ENCODE measurements around the gene FILIP1.

FILIP1 gene

DNA sequence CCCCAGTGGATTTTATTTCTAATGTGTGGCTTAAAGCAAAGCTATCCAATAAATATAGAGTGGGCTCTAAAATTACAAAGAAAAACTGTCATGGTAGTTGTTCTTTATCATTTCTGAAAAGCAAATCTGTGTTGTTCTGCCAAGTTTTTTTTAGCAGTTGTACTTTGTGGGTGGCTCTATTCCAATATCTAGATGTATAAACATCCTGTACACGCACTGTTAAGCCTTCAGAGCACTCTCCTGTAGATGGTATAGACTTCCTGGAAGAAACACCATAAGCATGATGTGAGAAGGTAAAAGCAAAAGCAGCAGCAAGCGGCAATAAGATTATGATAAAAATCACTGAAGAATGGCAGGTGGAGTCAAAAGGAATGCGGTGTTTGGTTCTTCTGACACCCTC lies 187.5 kb downstream of the FILIP1 start:
- no peak for ATAC-seq

DNA sequence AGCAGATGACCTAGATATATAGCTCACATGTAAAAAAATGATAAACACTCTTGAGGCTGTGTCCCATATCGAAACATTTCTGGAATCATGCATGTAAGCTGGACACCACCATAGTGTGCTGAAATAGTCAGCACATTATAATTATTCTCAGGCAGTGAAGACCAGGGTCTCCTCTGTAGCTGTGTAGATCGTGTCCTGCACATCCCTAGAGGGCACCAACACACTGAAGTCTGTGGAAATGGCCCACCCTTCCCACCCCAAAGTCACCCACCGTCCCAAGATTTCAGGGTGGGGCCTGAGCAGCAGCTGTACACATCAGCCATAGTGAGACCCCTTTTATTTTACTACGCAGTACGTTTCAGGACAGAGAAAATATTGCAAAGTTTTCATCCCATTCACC lies 188.0 kb downstream of the FILIP1 start:
- no peaks in the 10 kb centered on the region for H3K9me3 Mint-ChIP-seq
- H3K4me1 Mint-ChIP-seq, result peaks cover 1% of the 10 kb centered on the region
- peaks cover 10% of the 10 kb centered on the region for H3K27me3 Mint-ChIP-seq
- no peak for ATAC-seq
- H3K27ac Mint-ChIP-seq, result no peak overlapping the region
- H3K36me3 Mint-ChIP-seq, result no peaks in the 10 kb centered on the region
- no peak overlapping the region for H3K4me3 Mint-ChIP-seq

More for the DNA sequence above, 187.5 kb downstream of the FILIP1 start:
- Mint-ChIP-seq H3K9me3 (no peaks in the 10 kb centered on the region), H3K27ac (no peak overlapping the region), H3K36me3 (no peaks in the 10 kb centered on the region), H3K27me3 (peaks cover 10% of the 10 kb centered on the region), H3K4me3 (no peak overlapping the region), H3K4me1 (no peaks in the 10 kb centered on the region)

DNA sequence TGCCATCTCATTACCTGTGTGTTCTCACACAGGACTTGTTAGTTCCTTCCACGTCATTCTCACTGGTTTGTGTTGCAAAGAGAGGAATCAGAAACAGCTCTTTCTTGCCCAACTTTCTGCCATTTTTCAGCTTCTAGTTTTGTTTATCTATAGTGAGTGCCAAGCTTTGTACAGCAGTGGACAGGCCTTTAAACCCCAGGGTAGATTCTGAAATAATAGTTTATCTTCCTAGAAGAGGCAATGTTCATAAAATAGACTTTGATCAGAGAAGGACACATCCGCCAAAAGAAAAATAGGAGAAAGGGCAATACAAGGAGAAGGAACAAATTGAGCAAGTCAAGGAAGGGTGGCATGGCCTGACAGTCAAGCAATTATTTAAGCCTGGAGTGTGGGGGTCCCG lies 191.3 kb downstream of the FILIP1 start:
- ATAC-seq, result no peak
- Mint-ChIP-seq H3K9me3 (no peaks in the 10 kb centered on the region), H3K36me3 (no peaks in the 10 kb centered on the region), H3K27ac (no peak overlapping the region), H3K4me1 (peaks cover 6% of the 10 kb centered on the region), H3K4me3 (no peak overlapping the region), H3K27me3 (peaks cover 10% of the 10 kb centered on the region)

DNA sequence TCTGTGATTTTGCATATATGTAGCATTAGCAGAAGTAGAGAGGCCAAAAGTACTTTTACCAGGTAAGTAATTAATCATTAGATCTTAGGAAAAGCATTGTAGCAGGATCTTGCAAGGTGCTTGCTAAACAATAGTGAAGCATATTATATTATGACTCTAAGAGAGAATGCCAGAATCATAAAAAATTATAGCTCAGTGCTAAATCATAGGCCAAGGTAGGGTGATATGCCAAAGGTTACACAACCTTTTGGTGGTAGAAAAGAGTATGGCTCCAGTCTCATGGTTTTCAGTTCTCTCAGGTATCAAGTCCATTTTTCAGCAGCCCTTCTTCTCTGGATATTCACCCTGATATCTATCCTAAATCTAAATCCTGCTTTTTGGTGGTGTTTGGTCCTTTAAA lies 192.1 kb downstream of the FILIP1 start:
- no peak for ATAC-seq
- peaks cover 6% of the 10 kb centered on the region for H3K4me1 Mint-ChIP-seq
- H3K4me3 Mint-ChIP-seq, result no peak overlapping the region
- peaks cover 10% of the 10 kb centered on the region for H3K27me3 Mint-ChIP-seq
- no peaks in the 10 kb centered on the region for H3K9me3 Mint-ChIP-seq
- H3K27ac Mint-ChIP-seq, result no peak overlapping the region
- no peaks in the 10 kb centered on the region for H3K36me3 Mint-ChIP-seq

DNA sequence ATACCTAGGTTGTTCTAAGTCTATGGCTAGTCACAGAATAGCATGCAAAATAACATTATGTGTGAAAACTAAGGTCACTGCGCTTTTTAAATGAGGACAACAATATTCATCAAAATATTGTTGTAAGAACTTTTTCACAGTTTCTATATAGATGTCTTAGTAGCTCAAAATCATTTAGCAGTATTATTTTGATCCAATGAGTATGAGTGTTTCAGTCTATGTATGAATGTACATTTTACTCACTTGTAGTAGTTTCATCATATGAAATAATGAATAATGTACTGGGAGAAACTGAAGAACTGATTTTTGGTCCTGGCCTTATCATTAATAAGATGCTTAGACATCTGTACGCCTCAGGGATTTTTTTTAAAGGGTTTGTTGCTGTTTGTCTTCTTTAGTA lies 192.5 kb downstream of the FILIP1 start:
- H3K4me1 Mint-ChIP-seq, result peaks cover 6% of the 10 kb centered on the region
- ATAC-seq, result no peak

DNA sequence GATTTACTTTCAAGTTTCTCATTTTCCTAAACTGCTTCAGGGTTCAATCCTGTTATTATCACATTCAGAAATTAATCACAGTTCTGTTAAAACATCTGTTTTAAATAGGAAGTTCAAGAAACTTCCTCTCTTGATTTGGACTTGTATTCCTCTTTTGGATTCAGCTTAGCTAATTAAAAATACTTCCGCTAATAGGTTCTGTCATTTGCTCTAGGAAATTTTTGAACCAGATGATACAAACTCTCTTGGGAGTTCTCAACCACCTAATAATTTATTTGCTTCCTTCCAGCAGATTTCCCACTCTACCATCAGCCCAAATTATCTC lies 193.1 kb downstream of the FILIP1 start:
- H3K27me3 Mint-ChIP-seq, result peaks cover 10% of the 10 kb centered on the region

More for the DNA sequence above, 192.5 kb downstream of the FILIP1 start:
- Mint-ChIP-seq H3K9me3 (no peaks in the 10 kb centered on the region), H3K4me3 (no peak overlapping the region), H3K36me3 (no peaks in the 10 kb centered on the region), H3K27me3 (peaks cover 10% of the 10 kb centered on the region), H3K27ac (no peak overlapping the region)

DNA sequence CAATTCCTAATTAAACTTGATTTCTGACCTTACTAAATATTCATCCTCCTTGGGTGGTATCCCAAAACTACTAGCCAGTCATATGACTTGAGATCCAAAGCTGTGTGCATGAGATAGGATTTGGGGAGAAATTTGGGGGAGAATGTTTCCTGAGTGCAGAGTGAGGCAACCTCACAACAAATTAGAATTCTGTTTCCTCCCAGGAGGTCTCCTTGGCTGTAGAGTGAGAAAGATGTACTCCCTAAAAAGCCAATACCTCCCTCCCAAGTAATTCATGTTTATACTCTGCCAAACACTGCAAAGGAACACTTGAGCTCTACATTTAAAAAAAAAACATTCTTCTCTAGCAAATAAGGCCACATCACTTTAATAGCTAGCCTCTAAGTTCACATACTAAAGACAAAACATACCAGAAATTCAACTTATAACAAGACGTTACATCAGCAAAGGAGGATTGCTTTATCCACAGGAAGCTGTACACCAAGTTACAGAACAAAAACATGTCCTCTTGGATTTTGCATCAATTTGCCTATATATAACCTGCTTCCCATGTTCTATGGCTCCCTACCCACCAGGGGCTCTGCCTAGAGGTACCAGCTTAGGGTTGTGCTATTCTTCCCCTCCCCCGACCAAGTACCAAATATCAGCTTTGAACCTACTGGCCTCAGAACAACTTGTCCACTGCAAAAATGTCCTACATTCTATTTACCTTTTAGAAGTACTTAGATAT lies 193.6 kb downstream of the FILIP1 start:
- peaks cover 10% of the 10 kb centered on the region for H3K27me3 Mint-ChIP-seq
- H3K27ac Mint-ChIP-seq, result no peak overlapping the region
- H3K9me3 Mint-ChIP-seq, result no peaks in the 10 kb centered on the region
- H3K36me3 Mint-ChIP-seq, result no peaks in the 10 kb centered on the region
- no peak overlapping the region for H3K4me3 Mint-ChIP-seq
- no peak for ATAC-seq
- peaks cover 6% of the 10 kb centered on the region for H3K4me1 Mint-ChIP-seq

More for the DNA sequence above, 193.1 kb downstream of the FILIP1 start:
- H3K27ac Mint-ChIP-seq, result no peak overlapping the region
- peaks cover 6% of the 10 kb centered on the region for H3K4me1 Mint-ChIP-seq
- H3K4me3 Mint-ChIP-seq, result no peak overlapping the region
- no peaks in the 10 kb centered on the region for H3K36me3 Mint-ChIP-seq
- H3K9me3 Mint-ChIP-seq, result no peaks in the 10 kb centered on the region
- ATAC-seq, result no peak

DNA sequence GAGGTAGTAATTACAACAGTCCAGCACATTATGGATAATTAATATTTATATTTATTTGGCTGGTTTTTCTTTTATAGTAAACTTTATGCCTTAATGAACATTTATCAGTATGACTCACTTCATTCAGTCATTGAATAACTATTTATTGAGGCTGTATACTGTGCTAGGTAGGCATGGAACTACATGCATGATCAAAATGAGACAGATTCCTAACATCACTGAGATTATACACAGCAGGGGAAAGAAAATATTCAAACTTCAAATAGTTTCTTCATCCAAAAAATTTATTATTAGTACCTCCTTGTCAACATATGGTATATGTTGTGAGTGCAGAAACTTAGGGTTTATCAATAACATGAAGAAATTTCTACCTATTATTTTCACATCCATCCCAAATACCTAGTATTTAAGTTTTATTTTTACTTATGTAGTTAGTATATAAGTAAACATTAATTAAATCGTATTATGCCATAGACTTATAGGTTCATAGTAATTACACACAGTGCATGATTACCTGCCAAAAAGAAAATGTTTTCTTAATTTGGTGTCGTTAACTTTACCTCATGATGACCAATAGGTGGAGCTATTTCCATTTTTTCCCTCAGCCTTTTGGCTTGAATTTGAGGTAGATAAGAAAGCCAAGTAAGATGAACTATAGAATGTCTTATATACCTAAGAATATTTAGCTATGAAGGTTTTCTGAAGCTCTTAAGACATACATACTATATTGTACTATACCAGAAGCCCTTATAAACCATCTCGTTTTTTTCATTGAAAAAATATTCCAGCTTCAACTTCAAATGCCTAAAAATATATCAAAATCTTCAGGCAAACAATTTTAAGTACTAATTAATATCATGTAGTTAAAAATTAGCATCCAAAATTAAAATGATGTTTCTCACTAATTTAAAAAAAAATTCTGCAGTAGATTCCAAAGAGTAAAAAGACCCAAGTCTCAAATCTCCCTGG lies 196.5 kb downstream of the FILIP1 start:
- no peak overlapping the region for H3K4me3 Mint-ChIP-seq
- no peak for ATAC-seq
- no peak overlapping the region for H3K27ac Mint-ChIP-seq
- peaks cover 6% of the 10 kb centered on the region for H3K4me1 Mint-ChIP-seq
- H3K36me3 Mint-ChIP-seq, result no peaks in the 10 kb centered on the region
- H3K9me3 Mint-ChIP-seq, result no peaks in the 10 kb centered on the region
- H3K27me3 Mint-ChIP-seq, result no peaks in the 10 kb centered on the region

DNA sequence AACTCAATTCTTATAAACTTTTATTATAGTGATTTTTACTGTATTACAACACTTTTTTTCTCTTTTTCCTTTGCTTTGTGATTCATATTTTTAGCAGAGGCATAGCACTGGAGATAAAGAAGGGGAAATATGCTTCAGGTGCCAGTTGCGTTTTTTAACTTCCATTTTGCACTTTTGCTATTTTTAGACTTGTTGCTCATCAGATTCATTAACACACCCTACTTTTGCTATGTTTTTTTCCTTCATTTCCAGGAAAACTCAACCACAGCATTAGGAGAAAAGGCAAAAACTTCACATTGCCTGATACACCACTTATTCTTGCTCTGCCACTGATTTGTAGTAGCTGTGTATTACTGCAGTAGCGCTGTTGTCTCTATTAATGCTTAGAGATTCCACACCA lies 201.0 kb downstream of the FILIP1 start:
- Mint-ChIP-seq H3K27me3 (no peaks in the 10 kb centered on the region), H3K36me3 (peaks cover 6% of the 10 kb centered on the region), H3K4me3 (no peak overlapping the region), H3K27ac (no peak overlapping the region), H3K9me3 (no peaks in the 10 kb centered on the region), H3K4me1 (peaks cover 3% of the 10 kb centered on the region)
- ATAC-seq, result no peak

DNA sequence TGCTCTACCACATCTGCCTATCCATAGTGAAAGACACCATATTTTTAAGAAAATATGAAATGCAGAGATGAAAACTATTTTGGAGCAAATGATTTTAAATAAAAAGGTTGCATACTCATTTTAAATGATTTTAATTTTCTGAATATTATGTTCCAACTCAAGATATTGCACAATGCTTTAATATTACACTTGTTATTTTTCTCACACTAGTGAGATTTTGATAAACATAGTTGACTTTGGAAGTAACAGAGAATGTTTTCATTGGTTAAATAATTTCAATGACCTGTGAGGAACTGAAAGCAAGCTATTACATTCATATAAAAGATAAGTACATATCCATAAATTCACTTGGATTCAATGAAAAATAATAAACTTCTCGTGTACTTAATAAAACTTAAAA lies 201.9 kb downstream of the FILIP1 start:
- H3K36me3 Mint-ChIP-seq, result peaks cover 6% of the 10 kb centered on the region
- H3K27ac Mint-ChIP-seq, result no peak overlapping the region
- peaks cover 11% of the 10 kb centered on the region for H3K4me1 Mint-ChIP-seq
- H3K9me3 Mint-ChIP-seq, result no peaks in the 10 kb centered on the region
- no peak overlapping the region for H3K4me3 Mint-ChIP-seq
- no peak for ATAC-seq
- H3K27me3 Mint-ChIP-seq, result no peaks in the 10 kb centered on the region

DNA sequence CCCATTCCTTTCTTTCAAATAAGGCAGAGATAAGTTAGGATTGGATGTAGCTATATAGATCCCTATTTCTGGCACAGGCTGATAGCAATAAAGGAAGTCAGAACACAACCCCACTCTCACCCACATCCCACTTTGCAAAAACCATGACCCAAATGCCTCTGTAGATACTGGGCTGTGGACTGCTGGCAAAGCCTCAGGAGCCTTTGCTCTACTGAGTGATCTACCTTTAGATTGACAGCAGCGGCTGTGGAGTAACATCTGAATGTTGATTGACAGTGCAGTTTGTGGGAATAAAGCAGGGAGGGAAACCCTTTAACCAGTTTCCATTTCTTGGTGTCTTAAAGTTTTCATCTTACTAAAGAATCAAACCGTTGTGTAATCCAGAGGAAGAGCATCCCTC lies 202.3 kb downstream of the FILIP1 start:
- no peak for ATAC-seq
- Mint-ChIP-seq H3K27me3 (no peaks in the 10 kb centered on the region), H3K36me3 (peaks cover 6% of the 10 kb centered on the region), H3K9me3 (no peaks in the 10 kb centered on the region), H3K4me1 (peaks cover 15% of the 10 kb centered on the region), H3K4me3 (no peak overlapping the region), H3K27ac (no peak overlapping the region)

DNA sequence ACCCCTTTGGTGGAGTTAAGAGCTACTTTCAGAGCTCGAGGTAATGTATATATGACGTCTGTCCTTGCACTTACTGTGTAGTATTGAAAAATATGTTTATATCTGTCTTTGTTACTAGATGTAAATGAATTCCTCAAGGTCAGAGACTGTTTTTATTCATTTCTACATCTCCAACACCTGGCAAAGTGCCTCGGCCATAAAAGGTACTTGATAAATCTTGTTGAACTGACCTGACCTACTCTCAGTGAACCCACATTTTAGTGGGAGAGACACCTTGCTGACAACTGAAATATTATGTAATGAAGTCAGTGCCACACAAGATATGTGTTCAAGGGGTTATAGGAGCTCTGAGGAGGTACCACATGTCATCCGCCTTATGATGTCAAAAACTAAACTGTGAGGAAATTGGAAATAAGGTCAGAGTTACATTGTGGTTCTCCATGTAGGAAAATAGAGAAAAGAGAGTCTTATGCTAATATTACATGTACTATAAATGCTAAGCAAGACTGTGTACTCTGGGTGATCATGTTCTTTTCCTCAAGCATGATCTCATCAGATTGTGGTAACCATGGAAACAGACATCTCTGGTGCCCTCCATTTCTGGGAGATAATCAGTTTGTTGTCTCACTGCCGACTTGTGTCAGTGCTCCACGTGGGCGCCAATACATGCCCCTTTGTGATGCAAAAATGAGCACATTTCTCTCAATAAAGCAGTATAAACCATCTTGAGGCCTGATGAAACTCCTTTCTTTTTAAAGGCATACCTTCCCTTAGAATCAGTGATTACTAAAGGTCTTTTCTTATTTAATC lies 203.3 kb downstream of the FILIP1 start:
- Mint-ChIP-seq H3K27me3 (no peaks in the 10 kb centered on the region), H3K36me3 (peaks cover 6% of the 10 kb centered on the region), H3K4me3 (no peak overlapping the region), H3K9me3 (no peaks in the 10 kb centered on the region), H3K27ac (no peak overlapping the region), H3K4me1 (peaks cover 16% of the 10 kb centered on the region)
- no peak for ATAC-seq

DNA sequence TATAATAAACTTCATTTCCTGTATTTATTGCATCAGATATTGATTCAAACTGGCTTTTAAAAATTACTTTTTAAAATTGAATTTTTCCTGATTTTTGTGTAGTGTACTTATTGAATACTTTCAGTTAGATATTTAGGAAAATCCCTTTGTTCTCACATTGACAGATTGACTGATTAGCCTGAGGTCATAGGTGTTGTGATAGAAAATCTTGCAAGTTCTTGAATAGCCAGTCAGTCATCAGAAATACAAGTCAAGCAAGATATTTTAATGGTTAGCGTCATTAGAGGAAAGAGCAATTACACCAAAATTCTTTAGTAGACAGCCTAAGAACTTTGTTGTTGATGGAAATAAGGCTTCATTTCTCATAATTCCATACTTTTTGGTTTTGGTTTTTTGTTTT lies 205.6 kb downstream of the FILIP1 start:
- no peaks in the 10 kb centered on the region for H3K9me3 Mint-ChIP-seq
- ATAC-seq, result no peak
- H3K4me1 Mint-ChIP-seq, result peaks cover 16% of the 10 kb centered on the region
- peaks cover 6% of the 10 kb centered on the region for H3K36me3 Mint-ChIP-seq
- no peak overlapping the region for H3K27ac Mint-ChIP-seq
- no peak overlapping the region for H3K4me3 Mint-ChIP-seq
- H3K27me3 Mint-ChIP-seq, result no peaks in the 10 kb centered on the region

DNA sequence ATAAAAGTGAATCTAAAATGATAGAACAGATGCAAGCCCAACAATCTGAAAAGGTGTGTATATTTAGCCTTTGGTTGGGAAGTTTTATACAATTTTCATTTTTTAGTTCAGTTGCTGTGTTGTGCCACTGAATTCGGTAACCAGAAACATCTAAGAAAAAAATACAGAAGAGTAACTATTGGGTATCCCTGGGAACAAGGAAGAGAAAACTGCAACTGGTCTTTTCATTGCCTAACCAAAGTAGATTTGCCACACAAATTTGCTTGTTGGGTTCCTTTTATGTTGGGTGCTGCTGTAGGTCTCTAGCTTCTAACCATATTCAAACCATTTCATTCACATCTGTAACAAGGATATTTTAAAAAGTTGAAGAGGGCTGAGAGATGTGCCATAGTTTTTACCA lies 206.2 kb downstream of the FILIP1 start:
- H3K4me1 Mint-ChIP-seq, result peaks cover 16% of the 10 kb centered on the region
- no peak overlapping the region for H3K4me3 Mint-ChIP-seq
- H3K27me3 Mint-ChIP-seq, result no peaks in the 10 kb centered on the region
- peaks cover 6% of the 10 kb centered on the region for H3K36me3 Mint-ChIP-seq
- ATAC-seq, result no peak
- H3K27ac Mint-ChIP-seq, result no peak overlapping the region
- H3K9me3 Mint-ChIP-seq, result no peaks in the 10 kb centered on the region

DNA sequence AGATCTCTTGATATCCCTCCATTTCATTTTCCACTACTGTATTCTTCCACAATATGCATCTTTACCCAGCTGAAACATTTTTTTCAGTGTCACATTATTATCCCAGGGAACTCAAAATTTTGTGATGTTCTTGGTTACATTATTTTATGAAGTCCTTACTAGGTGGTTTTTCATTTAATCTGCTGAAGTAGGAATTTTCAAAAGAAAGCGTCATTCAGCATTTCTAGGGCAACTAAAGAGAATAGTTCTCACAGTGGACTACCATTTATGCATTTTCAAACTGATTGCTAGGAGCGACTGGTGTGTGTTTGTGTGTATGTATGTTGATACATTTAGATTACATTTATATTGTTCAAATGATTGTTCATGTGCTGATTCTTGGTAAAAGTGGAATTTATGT lies 206.6 kb downstream of the FILIP1 start:
- no peak overlapping the region for H3K27ac Mint-ChIP-seq

More for the DNA sequence above, 206.6 kb downstream of the FILIP1 start:
- peaks cover 6% of the 10 kb centered on the region for H3K36me3 Mint-ChIP-seq
- H3K4me3 Mint-ChIP-seq, result peak overlapping the region; percentile 10
- peaks cover 19% of the 10 kb centered on the region for H3K4me1 Mint-ChIP-seq
- H3K9me3 Mint-ChIP-seq, result no peaks in the 10 kb centered on the region
- H3K27me3 Mint-ChIP-seq, result no peaks in the 10 kb centered on the region
- no peak for ATAC-seq
